ENCODE data around the gene GRIK1.

GRIK1 gene

DNA sequence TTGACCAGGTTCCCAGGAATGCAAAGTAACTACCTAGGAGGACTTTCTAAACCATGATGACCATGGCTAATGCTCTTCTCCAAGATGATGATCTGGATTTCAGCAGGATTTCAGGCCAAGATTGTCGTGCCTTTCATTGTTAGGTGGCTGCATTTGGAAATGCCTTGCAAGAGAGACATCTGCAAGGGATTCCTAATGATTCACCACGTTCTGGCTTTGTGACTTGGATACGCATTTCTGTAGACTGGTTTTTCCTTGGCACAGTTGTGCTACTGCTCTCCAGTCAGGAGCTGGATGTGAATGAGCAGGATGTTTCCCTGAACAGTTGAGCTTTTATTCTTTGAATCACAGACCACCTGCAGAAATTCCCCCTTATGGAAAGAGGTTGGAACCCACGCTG lies 428.7 kb downstream of the GRIK1 start:
- DNase-seq: no peak

DNA sequence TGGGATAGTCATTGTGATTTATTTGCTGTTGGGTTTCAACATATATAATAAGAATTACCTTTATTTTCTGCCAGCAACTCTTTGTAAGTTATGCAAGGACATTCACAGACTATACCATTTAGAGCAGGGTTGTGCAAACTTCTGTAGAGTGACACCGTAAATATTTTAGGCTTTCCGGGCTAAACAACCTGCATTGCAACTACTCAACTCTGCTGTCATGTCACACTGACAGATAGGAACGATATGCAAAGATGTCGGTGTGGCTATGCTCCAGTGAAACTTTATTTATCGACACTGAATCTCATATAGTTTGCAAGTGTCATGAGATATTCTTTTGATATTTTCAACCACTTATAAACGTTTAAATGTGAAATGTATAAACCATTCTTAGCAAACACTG lies 430.7 kb downstream of the GRIK1 start:
- no peak for DNase-seq

DNA sequence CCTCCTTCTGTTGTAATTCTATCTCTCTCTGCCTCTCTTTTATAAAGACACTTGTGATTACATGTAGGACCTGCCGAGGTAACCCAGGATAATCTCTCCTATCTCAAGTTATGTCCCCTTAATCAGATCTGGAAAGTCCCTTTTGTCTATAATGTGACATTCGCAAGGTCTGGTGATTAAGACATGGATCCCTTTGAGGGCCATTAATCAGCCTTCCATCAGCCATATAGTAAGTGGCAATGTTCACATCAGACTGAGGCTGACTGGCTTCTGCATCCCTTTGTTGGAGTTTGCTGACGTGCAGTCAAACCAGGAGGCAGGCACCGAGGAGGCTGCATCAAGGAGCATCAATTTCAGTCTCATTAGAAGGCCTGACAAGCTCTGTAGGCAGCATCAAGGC lies 431.5 kb downstream of the GRIK1 start:
- no peak for DNase-seq

DNA sequence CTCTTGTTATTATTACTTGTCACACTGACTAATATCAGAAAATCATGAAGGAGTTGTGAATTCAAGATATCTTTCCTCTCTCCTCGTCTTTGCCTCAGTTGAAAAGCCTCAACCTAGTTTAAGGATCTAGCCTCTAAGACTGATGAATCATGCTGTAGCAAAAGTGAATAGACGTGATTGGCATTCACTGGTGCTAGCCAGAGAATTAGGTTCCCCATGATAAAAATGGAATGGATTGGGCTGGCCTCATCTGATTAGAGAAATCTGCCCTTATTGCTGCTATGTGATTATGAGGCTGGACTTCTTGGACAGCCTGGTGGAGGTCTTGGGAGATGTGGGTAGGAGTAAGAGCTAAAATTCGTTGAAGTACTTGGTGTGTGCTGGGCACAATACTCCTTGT lies 432.8 kb downstream of the GRIK1 start:
- DNase-seq: no peak

DNA sequence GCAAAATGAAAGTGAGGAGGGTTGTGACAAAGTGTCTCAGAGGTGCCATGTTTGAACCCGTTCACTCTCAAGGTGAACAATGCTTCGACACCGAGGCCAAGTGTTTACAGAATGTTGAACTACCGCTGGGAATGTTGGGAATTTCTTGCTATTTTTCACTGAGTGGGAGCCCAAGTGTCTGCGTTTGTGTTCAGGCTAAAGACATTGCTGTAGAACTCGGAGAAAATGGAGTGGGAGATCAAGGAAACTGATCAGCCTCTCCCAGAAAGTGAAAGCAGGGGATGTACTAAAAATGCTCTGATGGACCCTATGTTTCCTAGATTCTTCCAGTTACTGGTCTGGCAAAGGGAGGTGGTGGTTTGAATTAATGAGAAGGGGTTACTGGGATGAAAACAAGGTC lies 433.6 kb downstream of the GRIK1 start:
- DNase-seq: no peak

DNA sequence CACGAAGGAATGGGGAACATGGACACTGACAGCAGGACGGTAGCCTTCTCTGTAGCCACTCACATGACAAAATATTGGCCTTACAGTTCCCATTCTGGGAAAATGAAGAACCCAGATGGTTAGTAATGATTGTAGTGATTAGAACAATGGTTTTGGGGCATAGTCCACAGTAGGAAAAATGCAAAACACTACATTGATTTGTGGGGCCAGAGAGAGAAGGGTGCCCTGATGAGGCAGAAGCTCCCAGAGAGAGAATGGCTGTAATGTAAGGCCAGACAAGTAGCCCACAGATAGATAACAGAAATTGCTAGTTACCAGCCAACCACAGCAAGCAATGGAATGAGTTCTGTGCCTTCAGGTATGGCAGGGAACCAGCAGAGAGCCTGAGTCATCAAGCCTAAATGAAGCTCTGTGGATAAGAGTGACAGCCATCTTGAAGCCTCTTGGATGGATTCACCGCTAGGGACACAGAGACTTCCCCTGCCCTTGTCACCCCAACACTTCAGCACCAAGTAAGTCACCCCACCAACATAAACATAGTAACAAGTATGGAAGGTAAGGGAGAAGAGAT lies 435.0 kb downstream of the GRIK1 start:
- no peak for DNase-seq

DNA sequence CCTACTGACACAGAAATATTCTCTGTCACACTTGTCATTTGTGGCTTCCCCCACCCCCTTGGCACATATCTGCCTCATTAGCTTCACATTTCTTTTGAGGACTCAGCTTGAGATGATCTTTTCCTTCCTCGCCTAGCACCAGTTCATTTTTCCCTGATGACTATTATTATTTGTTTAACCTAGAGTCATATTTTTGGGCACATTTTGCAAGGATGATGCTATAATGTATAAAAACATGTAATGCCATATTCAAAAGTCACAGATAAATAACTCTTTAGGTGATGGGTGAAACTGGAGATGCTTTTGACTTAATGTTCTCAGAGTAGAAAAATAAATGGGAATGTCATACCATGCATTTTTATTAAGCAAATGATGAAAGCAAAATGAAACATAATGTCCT lies 438.3 kb downstream of the GRIK1 start:
- no peak for DNase-seq

DNA sequence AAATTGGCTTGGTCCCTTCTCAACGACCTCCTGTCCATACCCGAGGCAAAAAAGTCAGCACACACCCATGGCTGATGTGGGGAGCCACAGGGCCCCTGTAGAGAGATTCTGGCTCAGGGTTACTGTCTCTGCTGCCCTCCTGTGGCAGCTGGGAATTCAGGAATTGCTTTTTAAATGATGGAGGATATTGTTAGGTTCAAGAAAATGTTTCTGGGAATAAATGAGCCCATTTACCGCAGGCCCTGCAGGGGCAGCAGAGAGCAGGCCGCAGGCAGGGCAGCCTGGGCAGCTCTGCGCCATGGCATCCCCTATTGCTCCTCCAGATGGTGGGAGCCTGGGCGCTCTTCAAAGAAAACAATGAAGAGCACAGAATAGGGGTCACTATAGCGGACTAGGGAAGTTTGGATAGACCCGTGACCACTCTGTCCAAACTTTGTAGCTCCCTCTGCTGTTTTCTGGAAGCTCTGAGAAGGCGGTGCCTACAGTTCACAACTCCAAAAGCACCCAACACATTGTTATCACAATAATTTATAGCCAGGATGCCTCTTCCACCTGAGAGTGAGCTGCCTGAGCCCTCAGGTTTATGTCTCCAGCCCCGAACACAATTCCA lies 440.0 kb downstream of the GRIK1 start:
- DNase-seq: no peak

DNA sequence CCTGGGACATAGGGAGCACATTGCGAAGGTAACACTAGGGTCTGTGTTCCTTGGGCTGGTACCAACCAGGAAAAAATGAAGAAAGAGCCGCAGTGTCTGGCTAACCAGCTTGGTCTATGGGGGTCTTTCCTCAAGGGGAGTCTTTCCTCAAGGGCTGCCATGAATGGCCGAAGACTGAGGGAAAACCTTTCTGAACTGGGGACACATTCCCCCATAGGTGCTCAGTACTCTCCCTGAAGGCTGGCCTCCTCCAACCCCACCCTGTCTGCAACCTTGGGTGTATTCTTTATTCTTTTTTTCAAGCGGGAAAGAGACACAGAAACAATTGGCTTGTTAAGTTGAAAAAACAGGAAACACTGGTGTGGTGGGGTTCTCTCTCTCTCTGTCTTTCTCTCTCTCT lies 440.6 kb downstream of the GRIK1 start:
- DNase-seq: no peak

DNA sequence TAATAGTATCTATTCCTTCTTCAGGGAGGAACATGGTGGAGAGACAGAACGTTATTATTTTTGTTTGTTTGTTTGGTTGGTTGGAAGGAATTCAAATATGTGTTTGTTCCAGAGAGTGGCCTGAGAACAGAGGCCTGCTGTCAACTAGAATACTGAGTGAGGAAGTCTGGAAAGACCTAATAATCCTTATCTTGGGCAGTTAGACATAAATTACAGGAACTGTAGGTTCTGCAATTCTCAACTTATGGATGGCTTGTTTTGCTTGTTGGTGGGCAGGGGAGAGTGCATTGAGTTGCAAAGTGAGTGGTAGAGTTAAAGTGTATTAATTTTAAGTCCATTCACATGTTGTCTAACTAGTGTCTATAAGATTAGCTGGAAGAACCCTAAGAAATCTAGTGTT lies 443.5 kb downstream of the GRIK1 start:
- no peak for DNase-seq

DNA sequence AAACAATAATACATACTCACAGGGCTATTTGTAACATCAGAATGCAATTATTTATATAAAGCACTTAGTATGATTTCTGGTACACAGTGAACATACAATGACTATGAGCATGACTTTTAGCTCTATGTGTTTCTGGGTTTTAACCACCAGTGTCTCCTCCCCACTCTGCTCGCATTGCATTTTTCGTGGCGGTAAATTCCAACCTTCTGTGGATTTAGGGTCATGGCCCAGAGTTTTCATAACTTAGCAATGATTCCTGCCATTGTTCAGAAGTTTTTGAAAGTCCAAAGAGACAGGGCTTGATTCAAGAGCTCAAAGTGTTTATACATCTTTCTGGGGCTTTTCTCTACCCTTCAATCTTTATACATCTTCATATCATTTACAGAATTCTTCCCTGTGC lies 449.8 kb downstream of the GRIK1 start:
- DNase-seq: no peak

DNA sequence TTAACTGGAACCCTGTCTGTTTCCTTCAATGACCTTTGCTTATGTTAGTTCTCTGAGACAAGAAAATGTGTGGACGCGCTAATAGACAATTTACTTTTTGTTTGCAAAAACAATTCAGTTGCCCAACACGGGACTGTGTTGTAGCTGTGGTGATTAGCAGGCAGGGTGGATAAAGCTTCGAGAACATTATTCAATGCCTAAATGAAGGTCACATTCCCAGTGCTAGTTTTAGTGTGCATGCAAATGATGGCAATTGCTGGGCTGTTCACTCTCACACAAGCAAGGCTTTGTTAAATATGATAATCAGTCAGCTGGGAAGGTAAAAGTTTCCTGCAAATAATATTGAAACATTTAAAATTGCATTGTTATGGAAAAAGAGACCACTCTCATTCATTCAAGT lies 452.6 kb downstream of the GRIK1 start:
- DNase-seq: no peak

Measured in femur (tissue), 1 donor.